Measurements from ENCODE around the gene MYH13. TPM values are rescaled to one million over a fixed set of nuclear protein-coding genes. Genes with fewer than 3 reads are reported as not detected.

The MYH13 gene
- total and polyA plus RNA-seq, 10 of the 15 experiments (the other 5 are each of a cell fraction or from before 2014, with no cell fraction given): 0.01 to 0.04 (median 0.03) TPM; not detected in 4

- Histone ChIP-seq H3K27me3 (replicated peaks in 1 of 2; ENCODE audit: control insufficient read depth in 2 of 2, insufficient read depth in 2 of 2, low read length in 1 of 2) (no peaks in the 10 kb centered on the region), H3K79me2 (ENCODE audit: control insufficient read depth, insufficient read depth, low read length) (no peaks in the 10 kb centered on the region), H2AFZ (ENCODE audit: control insufficient read depth, low read depth, low read length) (no peak overlapping the region), H4K20me1 (ENCODE audit: control insufficient read depth, insufficient read depth) (no peaks in the 10 kb centered on the region), H3K27ac (ENCODE audit: control insufficient read depth, insufficient read depth) (no peak overlapping the region), H3K9ac (ENCODE audit: control insufficient read depth, insufficient read depth, low read length) (no peak overlapping the region), H3K4me3 (no peak overlapping the region), H3K4me2 (ENCODE audit: control insufficient read depth, insufficient read depth) (no peak overlapping the region), H3K36me3 (ENCODE audit: control insufficient read depth in 2 of 2, insufficient read depth in 2 of 2, low read length in 1 of 2) (no peaks in the 10 kb centered on the region), H3K9me3 (replicated peaks; ENCODE audit: control insufficient read depth, insufficient read depth, low read length) (no peaks in the 10 kb centered on the region), H3K4me1 (ENCODE audit: control insufficient read depth, insufficient read depth, low read length) (no peaks in the 10 kb centered on the region)
- in situ Hi-C loops (cut with MboI) (no loop called here), intact Hi-C loops (cut with micrococcal nuclease; ENCODE audit: unreplicated experiment) (no loop called here)
- ATAC-seq (no peak), FAIRE-seq (no peak), DNase-seq (ENCODE audit: low read depth, low spot score) (no peak)
- ChIA-PET SMC1A (ENCODE audit: uncharacterized antibody, unreplicated experiment) (no interaction called here), CTCF (no interaction called here), RAD21 (ENCODE audit: unreplicated experiment) (no interaction called here), POLR2A (no interaction called here)
- no TSS peak for BruUV-seq (replicated peaks)
- TF ChIP-seq TCF7 (IDR thresholded peaks at IDR 0.05; ENCODE audit: borderline replicate concordance) (no peak), BCL11A (IDR thresholded peaks at IDR 0.05; ENCODE audit: low read depth, low read length) (no peak), ELK1 (IDR thresholded peaks at IDR 0.05; ENCODE audit: low read depth, low read length) (no peak), EP300 (IDR thresholded peaks at IDR 0.05; ENCODE audit: borderline replicate concordance in 1 of 2, control insufficient read depth in 1 of 2, low read depth in 2 of 2, low read length in 2 of 2) (no peak), RCOR1 (conservative IDR thresholded peaks at IDR 0.05; ENCODE audit: low read depth, low read length) (no peak), RAD21 (IDR thresholded peaks at IDR 0.05; ENCODE audit: insufficient read depth, low read depth, low read length) (no peak), MYC (IDR thresholded peaks at IDR 0.05; ENCODE audit: insufficient read depth, insufficient read length, insufficient replicate concordance, low read length, severe bottlenecking) (no peak), SMAD1 (IDR thresholded peaks at IDR 0.05; ENCODE audit: low read depth, partially characterized antibody) (no peak), ZNF274 (IDR thresholded peaks at IDR 0.05; ENCODE audit: insufficient read depth, insufficient read length) (no peak), SP1 (IDR thresholded peaks at IDR 0.05; ENCODE audit: low read depth, low read length) (no peak), ZBTB11 (CRISPR knock-in tag; IDR thresholded peaks at IDR 0.05) (no peak), HDAC2 (IDR thresholded peaks at IDR 0.05) (no peak)
- WGBS (ENCODE audit: insufficient coverage, insufficient replicate concordance, low lambda C conversion rate, missing lambda C conversion rate): 13% methylated on average over 7 of the region's 7 CpGs
Measured at GRCh38 chr17:10370016-10370608, 2.7 kb downstream of the MYH13 start.

All from GM12878 (cell line).